HepG2 (cell line): ENCODE results near the gene CMIP. TPM values are rescaled to one million over a fixed set of nuclear protein-coding genes. Genes with fewer than 3 reads are reported as not detected.

Experiments used
- HOXA3 ChIP-seq: sonication (generic); formaldehyde crosslinking; IDR thresholded peaks from 2 replicates; pipeline ENCODE4 v1.5.0; 2020; ENCODE audit warnings: missing genetic modification reagents
- KDM5B ChIP-seq: sonication (generic); formaldehyde crosslinking; IDR thresholded peaks from 2 replicates; pipeline ENCODE4 v1.4.0; 2020; ENCODE audit warnings: missing genetic modification reagents, mild to moderate bottlenecking, borderline replicate concordance
- NCOR1 ChIP-seq: fragments of 200-600 bp; sonication (generic); IDR thresholded peaks from 2 replicates; pipeline ENCODE4 v1.7.0; 2017; ENCODE audit warnings: antibody characterized with exemption, low read length, borderline replicate concordance
- PAF1 ChIP-seq: IDR thresholded peaks from 2 replicates; pipeline ENCODE4 v1.6.1; 2016; ENCODE audit warnings: missing genetic modification reagents, missing compliant biosample characterization
- PHF5A ChIP-seq: IDR thresholded peaks from one replicate; pipeline ENCODE4 v1.6.1; 2018; ENCODE audit warnings: low read depth, missing genetic modification reagents; ENCODE audit not compliant: unreplicated experiment
- RNF219 ChIP-seq: sonication (generic); formaldehyde crosslinking; IDR thresholded peaks from 2 replicates; pipeline ENCODE4 v1.5.0; 2020; ENCODE audit warnings: mild to moderate bottlenecking, missing genetic modification reagents
- SMC3 ChIP-seq: IDR thresholded peaks from 2 replicates; pipeline ENCODE4 v1.6.1; 2011; ENCODE audit warnings: low read length, improper control_type of control experiment
- SOX6 ChIP-seq, 2 experiments: fragments of 450-650 bp in 1 of 2; sonication (generic) in 1 of 2; formaldehyde crosslinking in 1 of 2; IDR thresholded peaks; 2 replicates each; pipeline versions ENCODE4 v1.4.0 to v1.6.1; 2017 to 2020; ENCODE audit warnings: antibody characterized with exemption in 1 of 2, mild to moderate bottlenecking in 1 of 2, missing genetic modification reagents in 1 of 2
- TOPORS ChIP-seq: sonication (generic); formaldehyde crosslinking; IDR thresholded peaks from 2 replicates; pipeline ENCODE4 v1.8.0; 2023; ENCODE audit warnings: mild to moderate bottlenecking, missing genetic modification reagents
- YEATS4 ChIP-seq: sonication (generic); formaldehyde crosslinking; IDR thresholded peaks from 2 replicates; pipeline ENCODE4 v1.4.0; 2020; ENCODE audit warnings: missing genetic modification reagents, borderline replicate concordance
- ZFP36L2 ChIP-seq: sonication (generic); formaldehyde crosslinking; IDR thresholded peaks from 2 replicates; pipeline ENCODE4 v1.4.0; 2020; ENCODE audit warnings: missing genetic modification reagents
- ZNF329 ChIP-seq: sonication (generic); formaldehyde crosslinking; IDR thresholded peaks from 2 replicates; pipeline ENCODE4 v1.9.0; 2021; ENCODE audit warnings: low read depth, mild to moderate bottlenecking, missing genetic modification reagents
- ZNF496 ChIP-seq: sonication (generic); formaldehyde crosslinking; IDR thresholded peaks from 2 replicates; pipeline ENCODE4 v1.8.1; 2023; ENCODE audit warnings: mild to moderate bottlenecking, moderate library complexity, missing genetic modification reagents; ENCODE audit not compliant: insufficient replicate concordance
- ZNF713 ChIP-seq: sonication (generic); formaldehyde crosslinking; IDR thresholded peaks from 2 replicates; pipeline ENCODE4 v1.4.0; 2020; ENCODE audit warnings: mild to moderate bottlenecking, missing genetic modification reagents
- ZNF790 ChIP-seq: sonication (generic); formaldehyde crosslinking; IDR thresholded peaks from 2 replicates; pipeline ENCODE4 v1.8.0; 2022; ENCODE audit warnings: missing genetic modification reagents, mild to moderate bottlenecking, borderline replicate concordance
- polyA plus RNA-seq, 8 experiments: library from polyadenylated mRNA; depleted of rRNA in 3 of 8; stranded (reverse) in 7 of 8; unstranded in 1 of 8; fragments of >200 nt; fragmentation: Illumina TruSeq in 4 of 8; extraction: Trizol in 4 of 8; gene quantifications; 2 replicates each; pipeline versions ENCODE4 v1.2.1 to v1.2.3, GENCODE V29; 2011 to 2016; ENCODE audit warnings: low read depth in 4 of 8, missing spikeins in 1 of 8, mixed read lengths in 1 of 8; ENCODE audit not compliant: insufficient read depth in 1 of 8
- total RNA-seq, 5 experiments: library from RNA; depleted of rRNA; stranded (reverse); fragments of >200 nt; fragmentation: Illumina TruSeq; extraction: Trizol; gene quantifications; 2 replicates each; pipeline ENCODE4 v1.2.3, GENCODE V29; 2016; ENCODE audit warnings: low read depth in 1 of 5
- TF ChIP-seq, protein P1 (sequence below): sonication (generic); formaldehyde crosslinking; IDR thresholded peaks from 2 replicates; pipeline ENCODE4 v1.9.0; 2021; ENCODE audit warnings: mild to moderate bottlenecking, missing genetic modification reagents
- TF ChIP-seq, protein P2 (sequence below): sonication (generic); formaldehyde crosslinking; IDR thresholded peaks from 2 replicates; pipeline ENCODE4 v1.4.0; 2020; ENCODE audit warnings: missing genetic modification reagents, low read depth, mild to moderate bottlenecking, borderline replicate concordance
- TF ChIP-seq, protein P3 (sequence below): sonication (generic); formaldehyde crosslinking; IDR thresholded peaks from 2 replicates; pipeline ENCODE4 v1.8.0; 2022; ENCODE audit warnings: missing genetic modification reagents, low read depth, mild to moderate bottlenecking, borderline replicate concordance
- TF ChIP-seq, protein P4 (sequence below): IDR thresholded peaks from 2 replicates; pipeline ENCODE4 v1.6.1; 2016; ENCODE audit warnings: missing compliant biosample characterization, missing genetic modification reagents, borderline replicate concordance

Gene CMIP
- total and polyA plus RNA-seq, 2 of the 13 experiments (the other 11 are each of a cell fraction or from before 2014, with no cell fraction given) = 10.9 to 18.1 TPM

GRCh38 chr16:81429045-81429521, 15.5 kb upstream of the CMIP start (continued):
- TF ChIP-seq SOX6 (IDR thresholded peaks at IDR 0.05) (no peak), SOX6 (CRISPR knock-in tag; IDR thresholded peaks at IDR 0.05) (peak; percentile 16; the same call in 1 of the 2 replicates), ZNF713 (CRISPR knock-in tag) (no peak), ZNF329 (CRISPR knock-in tag) (no peak), ZNF790 (CRISPR knock-in tag) (no peak), KDM5B (CRISPR knock-in tag) (no peak), NCOR1 (no peak), PAF1 (CRISPR knock-in tag) (no peak), ZFP36L2 (no peak), HOXA3 (CRISPR knock-in tag) (no peak), RNF219 (CRISPR knock-in tag) (no peak), YEATS4 (no peak), TOPORS (CRISPR knock-in tag) (no peak), PHF5A (CRISPR knock-in tag) (no peak), SMC3 (peak; percentile 82), ZNF496 (no peak)
- TF ChIP-seq, protein P1, sequence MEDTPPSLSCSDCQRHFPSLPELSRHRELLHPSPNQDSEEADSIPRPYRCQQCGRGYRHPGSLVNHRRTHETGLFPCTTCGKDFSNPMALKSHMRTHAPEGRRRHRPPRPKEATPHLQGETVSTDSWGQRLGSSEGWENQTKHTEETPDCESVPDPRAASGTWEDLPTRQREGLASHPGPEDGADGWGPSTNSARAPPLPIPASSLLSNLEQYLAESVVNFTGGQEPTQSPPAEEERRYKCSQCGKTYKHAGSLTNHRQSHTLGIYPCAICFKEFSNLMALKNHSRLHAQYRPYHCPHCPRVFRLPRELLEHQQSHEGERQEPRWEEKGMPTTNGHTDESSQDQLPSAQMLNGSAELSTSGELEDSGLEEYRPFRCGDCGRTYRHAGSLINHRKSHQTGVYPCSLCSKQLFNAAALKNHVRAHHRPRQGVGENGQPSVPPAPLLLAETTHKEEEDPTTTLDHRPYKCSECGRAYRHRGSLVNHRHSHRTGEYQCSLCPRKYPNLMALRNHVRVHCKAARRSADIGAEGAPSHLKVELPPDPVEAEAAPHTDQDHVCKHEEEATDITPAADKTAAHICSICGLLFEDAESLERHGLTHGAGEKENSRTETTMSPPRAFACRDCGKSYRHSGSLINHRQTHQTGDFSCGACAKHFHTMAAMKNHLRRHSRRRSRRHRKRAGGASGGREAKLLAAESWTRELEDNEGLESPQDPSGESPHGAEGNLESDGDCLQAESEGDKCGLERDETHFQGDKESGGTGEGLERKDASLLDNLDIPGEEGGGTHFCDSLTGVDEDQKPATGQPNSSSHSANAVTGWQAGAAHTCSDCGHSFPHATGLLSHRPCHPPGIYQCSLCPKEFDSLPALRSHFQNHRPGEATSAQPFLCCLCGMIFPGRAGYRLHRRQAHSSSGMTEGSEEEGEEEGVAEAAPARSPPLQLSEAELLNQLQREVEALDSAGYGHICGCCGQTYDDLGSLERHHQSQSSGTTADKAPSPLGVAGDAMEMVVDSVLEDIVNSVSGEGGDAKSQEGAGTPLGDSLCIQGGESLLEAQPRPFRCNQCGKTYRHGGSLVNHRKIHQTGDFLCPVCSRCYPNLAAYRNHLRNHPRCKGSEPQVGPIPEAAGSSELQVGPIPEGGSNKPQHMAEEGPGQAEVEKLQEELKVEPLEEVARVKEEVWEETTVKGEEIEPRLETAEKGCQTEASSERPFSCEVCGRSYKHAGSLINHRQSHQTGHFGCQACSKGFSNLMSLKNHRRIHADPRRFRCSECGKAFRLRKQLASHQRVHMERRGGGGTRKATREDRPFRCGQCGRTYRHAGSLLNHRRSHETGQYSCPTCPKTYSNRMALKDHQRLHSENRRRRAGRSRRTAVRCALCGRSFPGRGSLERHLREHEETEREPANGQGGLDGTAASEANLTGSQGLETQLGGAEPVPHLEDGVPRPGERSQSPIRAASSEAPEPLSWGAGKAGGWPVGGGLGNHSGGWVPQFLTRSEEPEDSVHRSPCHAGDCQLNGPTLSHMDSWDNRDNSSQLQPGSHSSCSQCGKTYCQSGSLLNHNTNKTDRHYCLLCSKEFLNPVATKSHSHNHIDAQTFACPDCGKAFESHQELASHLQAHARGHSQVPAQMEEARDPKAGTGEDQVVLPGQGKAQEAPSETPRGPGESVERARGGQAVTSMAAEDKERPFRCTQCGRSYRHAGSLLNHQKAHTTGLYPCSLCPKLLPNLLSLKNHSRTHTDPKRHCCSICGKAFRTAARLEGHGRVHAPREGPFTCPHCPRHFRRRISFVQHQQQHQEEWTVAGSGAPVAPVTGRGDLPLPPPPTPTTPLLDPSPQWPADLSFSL (CRISPR knock-in tag) = no peak
- TF ChIP-seq, protein P2, sequence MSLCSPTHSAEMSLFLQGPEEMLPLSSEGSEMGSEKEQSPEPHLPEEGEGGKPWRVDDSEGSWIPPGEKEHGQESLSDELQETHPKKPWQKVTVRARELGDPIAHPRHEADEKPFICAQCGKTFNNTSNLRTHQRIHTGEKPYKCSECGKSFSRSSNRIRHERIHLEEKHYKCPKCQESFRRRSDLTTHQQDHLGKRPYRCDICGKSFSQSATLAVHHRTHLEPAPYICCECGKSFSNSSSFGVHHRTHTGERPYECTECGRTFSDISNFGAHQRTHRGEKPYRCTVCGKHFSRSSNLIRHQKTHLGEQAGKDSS (CRISPR knock-in tag) = 0 out of 2 replicates have a peak, but pooled peaks have one; percentile 43
- TF ChIP-seq, protein P3, sequence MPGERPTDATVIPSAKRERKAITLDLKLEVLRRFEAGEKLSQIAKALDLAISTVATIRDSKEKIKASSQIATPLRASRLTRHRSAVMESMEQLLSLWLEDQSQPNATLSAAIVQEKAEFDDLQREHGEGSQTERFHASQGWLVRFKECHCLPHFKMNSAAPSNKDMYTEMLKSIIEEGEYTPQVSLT (CRISPR knock-in tag) = no peak
- TF ChIP-seq, protein P4, sequence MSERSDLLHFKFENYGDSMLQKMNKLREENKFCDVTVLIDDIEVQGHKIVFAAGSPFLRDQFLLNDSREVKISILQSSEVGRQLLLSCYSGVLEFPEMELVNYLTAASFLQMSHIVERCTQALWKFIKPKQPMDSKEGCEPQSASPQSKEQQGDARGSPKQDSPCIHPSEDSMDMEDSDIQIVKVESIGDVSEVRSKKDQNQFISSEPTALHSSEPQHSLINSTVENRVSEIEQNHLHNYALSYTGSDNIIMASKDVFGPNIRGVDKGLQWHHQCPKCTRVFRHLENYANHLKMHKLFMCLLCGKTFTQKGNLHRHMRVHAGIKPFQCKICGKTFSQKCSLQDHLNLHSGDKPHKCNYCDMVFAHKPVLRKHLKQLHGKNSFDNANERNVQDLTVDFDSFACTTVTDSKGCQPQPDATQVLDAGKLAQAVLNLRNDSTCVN (CRISPR knock-in tag) = 0 out of 2 replicates have a peak, but pooled peaks have one; percentile 50
